T-helper 9 cell (primary cell): ENCODE results near the gene PRAMEF6.
"Not testable (repeated sequence)": the region's sequence is repeated elsewhere in the genome, so short reads cannot be mapped to it uniquely, and the experiment has no call there.

Experiments used
- DNase-seq: peaks from one replicate; pipeline ENCODE4 v3.0.0-alpha.2; 2020
- total RNA-seq, 2 donors: gene quantifications; one replicate each; lab custom pipeline; 2026; lab: John Stamatoyannopoulos, UW

The PRAMEF6 gene
- 0 reads per million in 2 donors for total RNA-seq

DNA sequence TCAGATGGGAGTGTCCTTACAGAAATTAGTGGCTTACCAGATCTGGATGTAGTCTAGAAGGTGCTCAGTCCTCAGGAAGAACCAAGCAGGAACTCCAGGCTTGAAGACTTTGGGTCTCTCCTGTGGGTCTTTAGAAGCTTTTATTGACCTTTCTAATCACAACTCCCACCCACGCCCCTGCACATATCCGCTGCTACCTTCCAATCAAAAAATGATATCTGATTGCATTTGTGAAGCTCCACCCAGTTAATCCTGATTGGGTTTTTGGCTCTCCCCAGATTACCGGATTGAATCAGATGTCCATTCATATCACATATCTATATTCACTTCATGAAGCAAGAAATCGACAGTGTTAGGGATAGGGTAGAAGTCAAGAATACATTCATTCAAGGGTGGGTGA lies at the start of gene PRAMEF6:
TSS of gene PRAMEF6 (minus strand) at position 101 of the 400 bp plus-strand sequence. CDS start 5,062 bp downstream, outside the sequence.
- not testable (repeated sequence) for DNase-seq

- not testable (repeated sequence) for DNase-seq
Measured at GRCh38 chr1:12924368-12924767, 23.0 kb downstream of the PRAMEF6 start.

DNA sequence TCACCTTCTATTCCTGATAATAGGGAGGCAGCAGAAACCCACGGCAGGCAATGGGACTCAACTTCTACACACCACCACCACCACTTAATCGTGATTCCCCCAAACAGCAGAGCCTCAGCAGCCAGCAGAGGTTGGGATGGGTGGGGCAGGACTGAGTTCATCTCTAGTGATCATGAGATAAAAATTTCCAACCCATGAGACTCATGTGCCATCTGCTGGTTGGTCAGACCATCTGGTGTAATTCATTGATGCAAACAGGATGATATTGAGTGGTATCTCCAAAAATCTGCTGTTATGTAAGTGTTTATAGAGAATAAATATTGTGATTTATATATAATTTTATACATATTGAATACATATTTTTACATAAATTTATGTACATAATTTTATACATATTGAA lies 25.6 kb downstream of the PRAMEF6 start:
- not testable (repeated sequence) for DNase-seq

GRCh38 chr1:12916310-12916709 lies 31.1 kb downstream of the PRAMEF6 start, which contains the start of gene PRAMEF7:
Gene PRAMEF7 (plus strand): TSS chr1:12916610. CDS start chr1:12917693, 1,083 bp downstream.
- not testable (repeated sequence) for DNase-seq

- not testable (repeated sequence) for DNase-seq
Measured at GRCh38 chr1:12903793-12904572, 43.4 kb downstream of the PRAMEF6 start.

DNA sequence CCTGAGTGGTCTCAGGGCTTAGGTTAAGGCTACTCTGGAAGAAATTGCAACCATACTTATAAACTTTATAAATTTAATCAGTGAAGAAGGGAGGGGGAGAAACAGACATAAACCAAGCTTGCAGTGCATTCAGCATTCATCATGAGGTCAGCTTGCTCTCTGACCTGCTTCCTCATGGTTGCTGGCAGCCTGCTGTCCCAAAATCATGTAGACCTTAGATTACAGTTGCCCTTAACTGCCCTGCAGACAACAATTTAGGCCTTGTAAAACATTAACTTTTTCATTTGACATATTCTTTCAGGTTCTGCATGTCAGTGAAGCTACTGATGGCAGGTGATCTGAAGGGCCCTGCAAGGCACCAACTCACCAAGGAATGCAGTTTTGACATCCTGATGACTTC lies 48.2 kb downstream of the PRAMEF6 start:
- DNase-seq: not testable (repeated sequence)

DNA sequence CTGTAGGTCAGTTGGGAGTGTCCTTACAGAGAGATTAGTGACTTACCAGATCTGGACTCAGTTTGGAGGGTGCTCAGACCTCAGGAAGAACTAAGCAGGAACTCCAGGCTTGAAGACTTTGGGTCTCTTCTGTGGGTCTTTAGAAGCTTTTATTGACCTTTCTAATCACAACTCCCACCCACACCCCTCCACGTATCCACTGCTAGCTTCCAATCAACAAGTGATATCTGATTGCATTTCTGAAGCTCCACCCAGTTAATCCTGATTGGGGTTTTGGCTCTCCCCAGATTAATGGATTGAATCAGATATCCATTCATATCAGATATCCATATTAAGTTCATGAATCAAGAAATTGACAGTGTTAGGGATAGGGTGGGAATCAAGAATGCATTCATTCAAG lies 49.2 kb downstream of the PRAMEF6 start, which contains the start of gene PRAMEF10:
TSS of gene PRAMEF10 (minus strand) at position 101 of the 400 bp plus-strand sequence. CDS start 2,423 bp downstream, outside the sequence.
- not testable (repeated sequence) for DNase-seq
